Thoracic aorta (tissue), 2 donors: ENCODE results near the gene TEX22. TPM values are rescaled to one million over a fixed set of nuclear protein-coding genes. Genes with fewer than 3 reads are reported as not detected.

Experiments used
- ATAC-seq: fragments of 150-250 bp; one replicate; pipeline ENCODE4 v1.8.0; 2017; ENCODE audit warnings: low read depth; ENCODE audit not compliant: insufficient number of reproducible peaks, low FRiP score
- DNase-seq: peaks from one replicate; pipeline ENCODE4 v3.0.0-alpha.2; 2020; ENCODE audit warnings: low spot score
- H3K27ac ChIP-seq, 2 donors: fragments of 200-600 bp; sonication (generic); 1 replicate in 1 of 2; 2 replicates in 1 of 2; pipeline ENCODE4 v1.5.1; 2016; ENCODE audit warnings: mild to moderate bottlenecking in 2 of 2, moderate library complexity in 2 of 2
- H3K27me3 ChIP-seq: fragments of 200-600 bp; sonication (generic); replicated peaks from 2 replicates; pipeline ENCODE4 v1.6.0; 2016; ENCODE audit warnings: mild to moderate bottlenecking; ENCODE audit not compliant: insufficient read depth
- H3K36me3 ChIP-seq: fragments of 200-600 bp; sonication (generic); one replicate; pipeline ENCODE4 v1.5.1; 2016
- H3K4me1 ChIP-seq, 2 donors: fragments of 200-600 bp; sonication (generic); 1 replicate in 1 of 2; 2 replicates in 1 of 2; pipeline versions ENCODE4 v1.5.1 to v1.6.0; 2016; ENCODE audit warnings: low read depth in 2 of 2, mild to moderate bottlenecking in 1 of 2; ENCODE audit not compliant: control insufficient read depth in 1 of 2
- H3K4me3 ChIP-seq: fragments of 200-600 bp; sonication (generic); 2 replicates; pipeline ENCODE4 v1.5.1; 2016; ENCODE audit warnings: mild to moderate bottlenecking
- H3K9me3 ChIP-seq: fragments of 200-600 bp; sonication (generic); 2 replicates; pipeline ENCODE4 v1.5.1; 2016
- total RNA-seq, 2 donors: library from RNA; depleted of rRNA; stranded (reverse); fragments of >200 nt; gene quantifications; one replicate each; pipeline versions ENCODE4 v1.1.0 to v1.2.3, GENCODE V29; 2016
- TF ChIP-seq, protein P1 (sequence below): fragments of 200-600 bp; sonication (generic); IDR thresholded peaks from one replicate; pipeline ENCODE4 v1.5.1; 2019; ENCODE audit warnings: antibody characterized with exemption

TEX22 gene
- total RNA-seq, 2 donors from 2014 or later: not detected

GRCh38 chr14:105461903-105462302, 63.6 kb downstream of the TEX22 start:
- ATAC-seq: no peak
- H3K4me3 ChIP-seq: no peak overlapping the region
- H3K36me3 ChIP-seq: peaks cover 36% of the 10 kb centered on the region
- DNase-seq: no peak
- no peaks in the 10 kb centered on the region for H3K9me3 ChIP-seq
- no peak overlapping the region for H3K27ac ChIP-seq
- no peaks in the 10 kb centered on the region for H3K27me3 ChIP-seq
- no peaks in the 10 kb centered on the region for H3K4me1 ChIP-seq
- TF ChIP-seq, protein P1, sequence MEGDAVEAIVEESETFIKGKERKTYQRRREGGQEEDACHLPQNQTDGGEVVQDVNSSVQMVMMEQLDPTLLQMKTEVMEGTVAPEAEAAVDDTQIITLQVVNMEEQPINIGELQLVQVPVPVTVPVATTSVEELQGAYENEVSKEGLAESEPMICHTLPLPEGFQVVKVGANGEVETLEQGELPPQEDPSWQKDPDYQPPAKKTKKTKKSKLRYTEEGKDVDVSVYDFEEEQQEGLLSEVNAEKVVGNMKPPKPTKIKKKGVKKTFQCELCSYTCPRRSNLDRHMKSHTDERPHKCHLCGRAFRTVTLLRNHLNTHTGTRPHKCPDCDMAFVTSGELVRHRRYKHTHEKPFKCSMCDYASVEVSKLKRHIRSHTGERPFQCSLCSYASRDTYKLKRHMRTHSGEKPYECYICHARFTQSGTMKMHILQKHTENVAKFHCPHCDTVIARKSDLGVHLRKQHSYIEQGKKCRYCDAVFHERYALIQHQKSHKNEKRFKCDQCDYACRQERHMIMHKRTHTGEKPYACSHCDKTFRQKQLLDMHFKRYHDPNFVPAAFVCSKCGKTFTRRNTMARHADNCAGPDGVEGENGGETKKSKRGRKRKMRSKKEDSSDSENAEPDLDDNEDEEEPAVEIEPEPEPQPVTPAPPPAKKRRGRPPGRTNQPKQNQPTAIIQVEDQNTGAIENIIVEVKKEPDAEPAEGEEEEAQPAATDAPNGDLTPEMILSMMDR: no peak

Other genes starting within 250 kb of the TEX22 start
- 10 to 100 TPM in 1 of 2 donors, 1 to 10 TPM in 1; 8.8 to 12.0 TPM for gene JAG2, start 229.8 kb upstream of the TEX22 start, total RNA-seq
- 10 to 100 TPM in 1 of 2 donors, 1 to 10 TPM in 1; 4.1 to 23.6 TPM for gene NUDT14, start 217.2 kb upstream of the TEX22 start, total RNA-seq
- 10 to 100 TPM; 45.9 to 73.5 TPM for gene BTBD6, start 150.0 kb upstream of the TEX22 start, total RNA-seq
- 10 to 100 TPM; 49.4 to 80.5 TPM for gene BRF1, start 97.5 kb upstream of the TEX22 start, total RNA-seq
- 100 to 1,000 TPM in 1 of 2 donors, 10 to 100 TPM in 1; 80.4 to 125 TPM for gene PACS2, start 83.8 kb upstream of the TEX22 start, total RNA-seq
- gene MTA1, start 21.3 kb downstream of the TEX22 start, total RNA-seq: 10 to 100 TPM; 77.2 to 84.1 TPM
- 100 to 1,000 TPM; 307 to 748 TPM for gene CRIP2, start 76.3 kb downstream of the TEX22 start, total RNA-seq
- 100 to 1,000 TPM in 1 of 2 donors, 10 to 100 TPM in 1; 75.4 to 325 TPM for gene CRIP1, start 88.3 kb downstream of the TEX22 start, total RNA-seq
- 10 to 100 TPM in 1 of 2 donors, 1 to 10 TPM in 1; 7.8 to 42.1 TPM for gene TEDC1, start 92.7 kb downstream of the TEX22 start, total RNA-seq
- gene TMEM121, start 128.0 kb downstream of the TEX22 start, total RNA-seq: 1 to 10 TPM; 2.6 to 5.5 TPM